Measurements from ENCODE around the gene DNMT3A.
A peak's percentile ranks its signal among the peaks of the same experiment; 100 is the strongest.

DNMT3A gene

DNA sequence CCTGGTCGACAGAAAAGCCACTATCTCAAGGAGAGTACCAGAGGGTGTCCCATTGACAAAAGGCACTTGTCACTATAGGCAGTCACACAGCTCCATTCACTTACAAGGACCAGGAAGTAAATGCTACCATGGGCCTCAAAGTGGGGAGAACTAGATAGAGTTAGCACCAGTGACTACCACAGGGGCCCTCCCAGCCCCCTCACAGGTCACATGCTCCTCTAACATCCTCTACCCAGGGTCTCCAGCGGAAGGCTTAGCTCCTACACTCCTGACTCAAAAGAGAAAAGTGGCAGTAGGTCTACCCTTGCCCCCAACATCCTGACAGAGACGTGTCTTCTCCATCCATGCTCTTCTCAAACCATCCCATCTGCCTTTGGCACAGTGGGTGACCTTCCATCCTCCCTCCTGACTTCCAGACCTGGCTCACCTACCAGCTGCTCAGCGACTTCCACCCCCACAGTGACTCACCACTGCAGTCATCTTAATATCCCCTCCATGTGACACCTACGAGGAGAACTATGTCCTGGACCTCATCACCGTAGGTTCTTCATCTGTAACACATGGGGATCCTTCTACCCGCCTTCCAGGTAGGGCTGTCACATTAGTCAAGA lies 5.6 kb upstream of the DNMT3A start:
- DNase-seq (ENCODE audit: low read depth, low spot score): no peak
- POLR2A ChIA-PET: no interaction called here
- CTCF ChIA-PET: interaction anchor here (1.1 to 10.8 kb wide), 3 partner anchors 13 to 28 kb away, joined by 4 to 107 read pairs (median 26); no protein-coding TSS in a partner anchor
- no peak overlapping the region for H3K4me3 ChIP-seq (ENCODE audit: low read depth, low read length)
- TF ChIP-seq, protein P1, sequence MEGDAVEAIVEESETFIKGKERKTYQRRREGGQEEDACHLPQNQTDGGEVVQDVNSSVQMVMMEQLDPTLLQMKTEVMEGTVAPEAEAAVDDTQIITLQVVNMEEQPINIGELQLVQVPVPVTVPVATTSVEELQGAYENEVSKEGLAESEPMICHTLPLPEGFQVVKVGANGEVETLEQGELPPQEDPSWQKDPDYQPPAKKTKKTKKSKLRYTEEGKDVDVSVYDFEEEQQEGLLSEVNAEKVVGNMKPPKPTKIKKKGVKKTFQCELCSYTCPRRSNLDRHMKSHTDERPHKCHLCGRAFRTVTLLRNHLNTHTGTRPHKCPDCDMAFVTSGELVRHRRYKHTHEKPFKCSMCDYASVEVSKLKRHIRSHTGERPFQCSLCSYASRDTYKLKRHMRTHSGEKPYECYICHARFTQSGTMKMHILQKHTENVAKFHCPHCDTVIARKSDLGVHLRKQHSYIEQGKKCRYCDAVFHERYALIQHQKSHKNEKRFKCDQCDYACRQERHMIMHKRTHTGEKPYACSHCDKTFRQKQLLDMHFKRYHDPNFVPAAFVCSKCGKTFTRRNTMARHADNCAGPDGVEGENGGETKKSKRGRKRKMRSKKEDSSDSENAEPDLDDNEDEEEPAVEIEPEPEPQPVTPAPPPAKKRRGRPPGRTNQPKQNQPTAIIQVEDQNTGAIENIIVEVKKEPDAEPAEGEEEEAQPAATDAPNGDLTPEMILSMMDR (IDR thresholded peaks at IDR 0.05; ENCODE audit: insufficient read depth, low read length, missing control alignments): no peak

DNA sequence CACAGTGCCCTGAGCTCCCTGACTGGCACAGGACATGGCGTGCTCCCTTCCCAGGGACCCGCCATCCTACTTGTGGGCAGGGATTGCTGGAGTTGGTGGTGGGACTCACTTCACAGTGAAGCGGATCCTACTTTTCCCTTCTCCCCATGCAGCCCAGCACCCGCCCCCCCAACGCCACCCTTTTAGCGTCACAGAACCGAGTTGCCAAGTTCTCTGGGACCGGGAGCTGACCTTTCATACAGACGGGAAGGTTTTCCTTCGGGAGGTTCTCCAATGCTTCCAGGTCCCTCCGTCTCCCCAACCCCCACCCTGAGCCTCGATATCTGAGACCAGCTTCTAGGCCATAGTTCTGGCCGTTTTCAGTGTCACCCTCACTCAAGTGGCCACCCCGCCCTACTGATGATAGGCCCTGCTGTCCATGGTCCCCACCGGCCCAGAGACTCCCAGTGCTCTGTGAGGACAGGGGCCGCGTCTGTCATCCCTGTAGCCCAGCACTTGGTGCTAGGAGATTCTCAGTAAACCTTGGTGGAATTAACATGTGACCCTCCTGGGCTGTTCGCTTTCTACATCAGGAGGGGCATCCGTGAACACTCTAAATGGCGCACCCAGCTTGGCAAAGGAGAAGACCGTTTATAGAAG lies 1.6 kb upstream of the DNMT3A start:
- TF ChIP-seq, protein P1 (IDR thresholded peaks at IDR 0.05; ENCODE audit: insufficient read depth, low read length, missing control alignments): no peak
- H3K4me3 ChIP-seq (ENCODE audit: low read depth, low read length): no peak overlapping the region
- ChIA-PET CTCF (interaction anchor here (1.3 to 2.0 kb wide), 8 partner anchors 11 to 224 kb away, joined by 4 to 16 read pairs (median 6); no protein-coding TSS in a partner anchor), POLR2A (no interaction called here)
- DNase-seq (ENCODE audit: low read depth, low spot score): no peak

DNA sequence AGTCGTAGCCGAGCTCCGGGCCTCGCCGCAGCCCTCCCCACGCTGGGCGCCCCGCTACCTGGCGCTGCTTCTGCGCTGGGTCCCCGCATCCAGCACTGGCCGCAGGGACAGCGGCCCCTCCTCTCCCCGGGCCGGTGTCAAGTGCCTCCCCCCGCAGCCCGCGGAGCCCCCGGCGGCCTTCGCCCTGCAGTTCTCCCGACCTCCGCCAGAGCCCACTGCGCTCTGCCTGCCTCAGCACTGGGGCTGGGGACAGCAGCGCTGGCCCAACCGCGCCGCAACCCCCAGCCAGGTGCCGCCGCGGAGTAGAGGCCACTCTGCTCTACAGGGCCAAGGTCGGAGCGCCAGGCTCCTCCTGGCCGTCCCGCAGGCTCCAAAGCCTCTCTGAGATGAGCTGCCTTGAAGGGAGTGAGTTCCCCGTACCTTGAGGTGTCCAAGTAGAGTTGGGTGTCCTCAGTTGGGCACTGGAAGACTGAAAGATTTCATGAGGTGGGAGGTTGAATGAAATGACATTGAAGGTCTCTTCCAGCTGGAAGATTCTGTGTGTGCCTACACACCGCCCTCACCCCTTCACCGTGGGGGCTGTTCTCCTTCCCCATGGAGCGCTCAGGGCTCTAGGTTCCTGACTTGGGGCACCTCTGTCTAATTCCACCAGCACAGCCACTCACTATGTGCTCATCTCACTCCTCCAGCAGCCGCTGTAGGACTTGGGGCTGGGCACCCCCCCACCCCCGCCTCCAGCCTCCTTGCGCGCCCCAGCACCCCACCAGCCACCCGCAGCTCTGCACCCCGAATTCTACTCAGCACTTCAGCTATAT lies 854 bp upstream of the DNMT3A start:
- ChIA-PET POLR2A (interaction anchor here (0.6 kb wide), 1 partner anchor 895 kb away, joined by 4 read pairs; no protein-coding TSS in a partner anchor), CTCF (interaction anchor here (0.6 to 2.0 kb wide), 11 partner anchors 8 to 256 kb away, joined by 3 to 16 read pairs (median 5); no protein-coding TSS in a partner anchor)
- peak overlapping the region; percentile 64 for H3K4me3 ChIP-seq (ENCODE audit: low read depth, low read length)
- DNase-seq (ENCODE audit: low read depth, low spot score): no peak
- TF ChIP-seq, protein P1 (IDR thresholded peaks at IDR 0.05; ENCODE audit: insufficient read depth, low read length, missing control alignments): peak; percentile 98

DNA sequence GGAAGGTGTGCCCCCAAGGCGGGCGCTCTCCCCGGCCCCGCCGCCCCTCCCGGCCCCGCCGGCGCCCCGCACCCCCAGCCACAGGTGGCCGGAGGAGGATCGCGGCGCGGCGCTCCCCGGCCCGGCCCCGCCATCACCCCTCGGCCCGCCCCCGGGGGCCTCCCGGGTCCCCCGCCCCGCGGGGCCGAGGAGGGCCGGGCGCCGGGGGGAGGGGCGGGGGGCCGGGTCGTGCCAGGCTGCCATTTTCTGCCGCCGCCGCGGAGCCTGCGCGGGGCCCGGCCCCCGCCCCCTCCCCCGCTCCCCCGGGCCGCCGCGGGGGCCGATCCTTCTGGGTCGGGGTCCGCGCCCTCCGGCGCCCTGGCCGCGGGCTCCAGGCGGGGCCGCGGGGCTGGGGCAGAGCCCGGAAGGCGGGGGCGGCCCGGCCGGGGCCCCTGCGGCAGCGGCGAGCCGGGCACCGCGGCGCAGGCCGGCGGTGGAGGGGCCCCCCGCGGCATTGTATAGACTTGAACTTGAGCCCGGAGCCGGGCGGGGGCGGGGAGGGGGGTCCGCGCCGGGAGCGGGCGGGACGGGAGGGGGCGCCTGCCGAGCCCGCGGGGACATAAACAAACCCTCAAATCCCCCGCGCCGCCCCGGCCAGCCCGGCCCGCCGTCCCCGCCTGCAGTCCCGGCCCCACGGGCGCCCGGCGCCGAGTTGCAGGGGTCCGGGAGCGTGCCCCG lies 556 bp downstream of the DNMT3A start:
- peak overlapping the region; percentile 64 for H3K4me3 ChIP-seq (ENCODE audit: low read depth, low read length)
- ChIA-PET CTCF (no interaction called here), POLR2A (no interaction called here)
- TF ChIP-seq, protein P1 (IDR thresholded peaks at IDR 0.05; ENCODE audit: insufficient read depth, low read length, missing control alignments): no peak
- DNase-seq (ENCODE audit: low read depth, low spot score): no peak

DNA sequence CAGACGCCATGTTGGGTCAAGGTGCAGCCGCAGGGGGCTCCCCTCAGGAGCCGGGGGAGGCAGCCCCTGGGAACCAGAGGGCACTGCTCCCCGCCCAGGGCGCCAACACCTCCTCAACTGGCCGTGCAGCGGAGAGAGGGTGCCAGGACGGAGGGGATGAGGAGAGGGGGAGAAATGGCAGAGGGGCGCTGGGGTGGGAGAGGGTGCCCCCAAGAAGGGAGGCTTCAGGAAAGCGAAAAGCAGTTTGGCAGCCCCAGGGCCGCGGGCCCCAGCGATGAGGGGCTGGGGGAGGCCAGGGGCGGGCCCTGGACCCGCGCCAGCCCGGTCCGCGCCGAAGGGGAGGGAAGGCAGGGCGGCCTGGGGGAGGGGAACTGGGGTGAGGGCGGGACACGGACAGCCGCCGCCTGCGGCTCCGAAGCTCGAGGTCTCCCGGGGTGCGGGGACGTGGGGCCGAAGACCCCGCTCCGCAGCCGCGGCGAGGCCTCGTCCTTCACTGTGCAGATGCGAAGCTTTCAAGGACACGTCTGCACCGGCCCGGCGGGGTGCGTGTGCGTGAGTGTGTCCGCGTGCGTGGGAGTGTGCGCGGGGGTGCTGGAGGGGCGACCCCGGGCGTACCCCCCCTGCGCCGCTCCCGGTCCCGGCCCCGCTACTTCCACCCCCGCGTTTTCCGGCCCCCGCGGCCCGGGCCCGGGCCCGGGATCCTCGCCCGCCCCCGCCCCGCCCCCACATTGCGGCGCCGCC lies 1.4 kb downstream of the DNMT3A start:
- TF ChIP-seq, protein P1 (IDR thresholded peaks at IDR 0.05; ENCODE audit: insufficient read depth, low read length, missing control alignments): no peak
- peak overlapping the region; percentile 64 for H3K4me3 ChIP-seq (ENCODE audit: low read depth, low read length)
- DNase-seq (ENCODE audit: low read depth, low spot score): no peak
- CTCF ChIA-PET: interaction anchor here (1.1 to 2.6 kb wide), 3 partner anchors 8 to 64 kb away, joined by 3 to 14 read pairs (median 4); no protein-coding TSS in a partner anchor
- POLR2A ChIA-PET: interaction anchor here (0.7 kb wide), 1 partner anchor 29 kb away, joined by 3 read pairs; no protein-coding TSS in a partner anchor
